ENCODE measurements around the gene RNF224.
A peak's percentile ranks its signal among the peaks of the same experiment; 100 is the strongest.

RNF224 gene

DNA sequence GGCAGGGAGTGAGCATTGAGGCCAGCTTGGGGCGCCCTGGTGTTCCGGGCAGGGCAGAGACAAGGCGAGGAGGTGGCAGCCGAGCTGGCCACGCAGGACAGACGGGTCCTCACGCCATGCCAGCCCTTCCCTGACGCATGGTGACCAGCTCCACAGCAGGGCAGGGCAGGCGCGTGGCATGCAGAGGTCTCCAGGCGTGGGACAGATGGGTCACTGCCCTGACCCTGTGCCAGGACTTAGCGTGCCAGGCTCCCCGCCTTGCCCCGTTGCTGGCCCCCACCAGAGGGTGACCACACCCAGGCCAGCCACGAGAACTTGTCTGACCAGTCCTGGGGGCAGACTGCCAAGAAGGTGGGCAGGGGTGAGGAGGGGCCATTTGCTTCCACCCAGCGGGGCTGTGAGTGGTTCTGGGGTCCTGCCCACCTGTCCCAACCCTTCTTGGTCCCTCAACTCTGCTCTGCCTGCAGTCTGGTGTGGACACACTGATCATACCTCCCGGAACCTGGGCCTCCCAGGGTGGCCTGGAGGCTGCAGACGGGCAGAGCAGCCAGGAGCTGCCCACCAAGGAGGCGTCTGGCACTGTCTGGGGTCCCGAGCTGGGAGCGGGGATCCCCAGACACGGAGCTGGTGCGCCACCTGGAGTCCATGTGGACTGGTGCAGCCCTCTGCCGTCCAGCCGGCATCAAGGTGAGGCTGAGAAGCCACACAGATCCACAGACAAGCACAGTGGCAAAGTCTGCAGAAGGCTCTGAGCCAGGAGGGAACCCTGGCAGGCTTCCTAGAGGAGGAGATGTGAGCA, at the start of gene RNF224:
TSS of gene RNF224 (plus strand) at position 449 of the 799 bp plus-strand sequence. CDS start 834 bp downstream, outside the sequence.
- peak; percentile 84 for DNase-seq

DNA sequence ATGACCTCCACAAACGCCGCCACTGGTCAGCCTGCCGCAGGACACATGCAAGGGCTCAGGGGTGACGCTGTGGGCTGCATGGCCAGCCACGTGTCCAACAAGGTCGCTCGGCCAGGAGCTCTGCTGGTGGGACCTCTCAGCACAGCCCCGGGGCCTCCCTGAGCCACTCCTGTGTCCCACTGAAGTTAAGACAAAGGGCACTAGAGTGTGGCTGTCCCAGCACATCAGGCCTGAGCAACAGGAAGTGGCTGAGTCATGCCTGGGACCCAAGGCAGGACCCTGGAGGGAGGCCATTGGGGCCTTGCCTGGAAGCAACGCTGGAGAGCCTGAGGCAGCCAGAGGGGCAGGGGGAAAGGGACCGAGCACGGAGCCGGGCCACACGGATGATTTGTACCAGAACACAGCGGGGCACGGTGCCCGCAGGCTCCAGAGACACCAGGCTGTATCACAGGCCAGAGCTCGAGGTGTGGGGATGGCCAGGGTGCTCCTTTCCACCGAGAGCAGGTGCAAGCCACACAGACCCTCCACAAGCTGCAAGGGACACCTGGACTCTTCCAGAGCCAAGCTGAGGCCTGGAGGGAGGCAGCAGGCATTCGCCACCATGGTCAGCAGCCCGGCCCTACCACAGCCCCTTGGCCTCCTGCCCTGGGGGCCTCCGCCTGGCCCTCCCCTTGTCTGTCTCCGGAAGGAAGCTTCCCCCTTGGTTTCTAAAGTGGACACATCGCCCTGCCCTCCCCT, 48.9 kb upstream of the RNF224 start:
- no peak for DNase-seq

DNA sequence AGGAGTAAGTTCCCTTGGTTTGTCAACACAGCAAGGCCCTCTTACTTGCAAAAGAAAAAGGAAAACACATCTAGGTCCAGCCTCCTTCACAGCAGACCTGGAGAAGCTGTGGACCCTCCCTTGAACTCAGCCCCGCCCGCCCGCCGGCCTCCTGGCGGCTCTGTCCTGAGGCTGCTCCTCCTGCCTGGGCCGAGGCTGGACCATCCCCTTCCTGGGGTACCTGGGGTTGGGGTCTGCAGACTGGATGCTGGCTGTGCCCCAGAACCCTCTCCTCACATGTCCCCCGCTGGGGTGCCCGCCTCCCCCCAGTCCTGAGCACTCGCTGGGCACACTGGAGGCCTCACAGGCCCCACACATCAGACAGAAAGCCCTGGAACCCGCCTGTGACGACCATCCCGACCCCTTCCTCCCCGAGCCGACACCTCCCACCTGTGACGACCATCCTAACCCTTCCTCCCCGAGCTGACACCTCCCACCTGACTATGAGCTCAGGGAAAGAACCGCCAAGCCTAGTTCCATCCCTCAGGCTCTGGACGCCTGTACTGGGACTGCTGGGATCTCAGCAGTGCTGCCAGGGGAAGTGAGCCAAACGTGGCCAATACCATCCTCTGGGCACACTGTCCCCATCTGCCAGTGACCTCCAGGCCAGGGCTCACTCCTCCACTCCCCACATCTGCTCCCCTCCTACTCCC, 48.2 kb upstream of the RNF224 start:
- no peak for DNase-seq

DNA sequence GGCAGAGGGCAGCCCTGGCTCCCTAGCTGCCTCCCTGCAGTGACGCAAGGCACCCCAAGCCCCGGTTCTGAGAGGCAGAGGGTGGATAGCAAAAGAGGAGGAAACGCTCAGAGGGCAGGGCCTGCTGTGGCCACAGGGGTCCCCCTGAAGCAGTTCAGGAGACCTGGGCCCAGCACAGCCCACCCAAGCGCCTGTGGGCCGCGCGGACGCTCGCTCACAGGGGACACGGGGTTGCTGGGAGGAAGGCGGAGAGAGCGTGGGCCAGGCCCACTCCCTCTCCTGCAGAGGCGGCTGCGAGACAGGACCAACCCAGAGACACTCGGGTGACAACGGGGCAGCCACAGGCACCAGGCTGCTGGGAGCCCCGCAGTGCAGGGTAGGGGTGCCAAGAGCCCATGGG, 47.5 kb upstream of the RNF224 start:
- DNase-seq, result no peak

GRCh38 chr9:137180491-137180890, 46.8 kb upstream of the RNF224 start:
- no peak for DNase-seq

DNA sequence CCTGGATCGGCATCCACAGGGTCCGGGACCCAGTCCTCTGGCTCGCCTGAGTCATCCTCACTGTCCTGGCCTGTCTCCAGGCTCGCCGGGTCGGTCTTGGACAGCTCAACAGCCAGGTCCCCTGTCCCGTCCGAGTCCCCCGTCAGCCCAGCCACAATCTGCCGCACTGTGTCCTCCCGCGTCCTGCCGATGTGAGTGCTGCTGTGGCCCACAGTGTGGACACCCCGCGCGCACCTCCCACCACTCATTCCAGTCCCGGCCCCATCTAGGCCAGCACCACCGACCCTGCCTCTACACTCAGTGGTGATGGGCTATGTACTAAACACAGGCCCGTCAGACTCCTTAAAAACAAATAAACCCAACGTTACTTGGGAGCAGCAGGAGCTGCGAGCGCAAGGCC, 45.6 kb upstream of the RNF224 start:
- DNase-seq, result no peak

- DNase-seq, result no peak
These were observed 44.5 kb upstream of the RNF224 start for GRCh38 chr9:137182836-137183235.

- DNase-seq, result no peak
These were observed 43.2 kb upstream of the RNF224 start for GRCh38 chr9:137183980-137184595.

- no peak for DNase-seq
These were observed 42.2 kb upstream of the RNF224 start for GRCh38 chr9:137184881-137185660.

DNA sequence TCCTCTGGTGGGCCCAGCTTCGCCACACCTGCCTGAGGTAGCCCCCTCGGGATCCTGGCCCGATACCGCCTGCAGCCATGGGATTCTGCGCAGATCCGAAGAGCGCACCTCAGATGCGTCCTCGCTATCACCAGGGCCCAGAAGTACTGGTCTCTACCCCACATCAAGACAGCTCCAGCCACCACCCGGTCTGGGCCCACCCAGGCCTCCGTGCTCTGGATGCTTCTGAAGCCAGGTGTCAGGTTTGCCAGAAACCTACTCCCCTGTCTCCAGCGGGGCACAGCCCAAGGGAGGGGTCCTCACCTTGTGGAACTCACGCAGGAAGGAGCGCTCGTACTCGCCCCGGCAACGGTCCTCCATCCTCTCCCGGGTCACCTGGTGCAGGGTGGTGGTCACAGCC, 41.4 kb upstream of the RNF224 start:
- no peak for DNase-seq

DNA sequence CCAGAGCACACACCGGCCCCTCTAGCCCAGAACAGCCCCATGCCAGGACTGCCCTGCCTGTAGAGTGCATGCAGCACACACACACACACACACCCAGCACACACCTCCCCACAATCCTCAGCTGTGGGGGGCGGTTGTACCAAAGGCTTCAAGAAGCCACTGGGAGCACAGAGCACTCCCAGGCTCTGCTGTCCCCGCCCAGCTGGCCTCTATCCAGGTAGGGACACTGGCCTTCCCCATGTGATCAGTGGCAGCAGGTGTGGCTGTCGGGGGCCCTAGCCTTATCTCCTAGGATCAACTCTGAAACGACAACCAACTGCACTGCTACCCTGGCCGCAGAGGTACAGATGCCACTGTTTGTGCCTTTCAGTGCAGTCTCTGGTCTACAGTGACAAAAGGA, 40.9 kb upstream of the RNF224 start:
- no peak for DNase-seq

- DNase-seq, result no peak
These were observed 39.9 kb upstream of the RNF224 start for GRCh38 chr9:137187386-137187785.

GRCh38 chr9:137188086-137188489, 39.2 kb upstream of the RNF224 start:
- no peak for DNase-seq

DNA sequence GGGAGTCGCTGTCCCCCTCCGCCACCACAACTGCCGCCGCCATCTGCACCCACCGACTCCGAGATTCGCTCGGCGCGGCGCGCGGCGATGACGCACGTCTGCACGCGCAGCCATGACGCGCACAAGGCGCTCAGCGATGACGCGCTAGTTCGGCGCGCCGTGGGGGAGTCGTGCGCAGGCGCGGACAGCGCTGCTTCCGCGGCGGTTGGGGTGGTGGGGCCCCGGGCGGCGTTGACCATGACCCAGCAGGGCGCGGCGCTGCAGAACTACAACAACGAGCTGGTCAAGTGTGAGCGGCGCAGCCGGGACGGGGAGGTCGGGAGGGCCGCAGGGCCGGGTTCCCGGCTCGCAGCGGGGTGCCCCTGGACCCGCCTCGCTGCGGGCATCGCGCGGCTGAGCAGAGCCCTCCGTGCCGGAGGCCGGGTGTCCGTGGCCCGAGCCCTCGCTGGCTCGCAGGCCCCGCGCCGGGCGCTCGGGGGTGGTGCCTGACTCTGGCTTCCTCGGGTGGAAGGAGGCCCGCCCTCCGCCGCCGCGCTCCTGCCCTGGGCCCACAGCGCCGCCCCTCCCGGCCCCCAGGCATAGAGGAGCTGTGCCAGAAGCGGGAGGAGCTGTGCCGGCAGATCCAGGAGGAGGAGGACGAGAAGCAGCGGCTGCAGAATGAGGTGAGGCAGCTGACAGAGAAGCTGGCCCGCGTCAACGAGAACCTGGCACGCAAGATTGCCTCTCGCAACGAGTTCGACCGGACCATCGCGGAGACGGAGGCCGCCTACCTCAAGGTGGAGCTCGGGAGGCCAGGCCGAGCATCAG, 38.6 kb upstream of the RNF224 start, which contains the start of the genes ANAPC2 and SSNA1:
TSS of gene ANAPC2 (minus strand) at position 71 of the 807 bp plus-strand sequence. CDS start at position 43, 28 bp downstream.
TSS of gene SSNA1 (plus strand) at position 187 of the 807 bp plus-strand sequence. CDS start at position 238, 51 bp downstream.
- peak; percentile 97 for DNase-seq

GRCh38 chr9:137189297-137190295, 37.7 kb upstream of the RNF224 start:
- no peak for DNase-seq

DNA sequence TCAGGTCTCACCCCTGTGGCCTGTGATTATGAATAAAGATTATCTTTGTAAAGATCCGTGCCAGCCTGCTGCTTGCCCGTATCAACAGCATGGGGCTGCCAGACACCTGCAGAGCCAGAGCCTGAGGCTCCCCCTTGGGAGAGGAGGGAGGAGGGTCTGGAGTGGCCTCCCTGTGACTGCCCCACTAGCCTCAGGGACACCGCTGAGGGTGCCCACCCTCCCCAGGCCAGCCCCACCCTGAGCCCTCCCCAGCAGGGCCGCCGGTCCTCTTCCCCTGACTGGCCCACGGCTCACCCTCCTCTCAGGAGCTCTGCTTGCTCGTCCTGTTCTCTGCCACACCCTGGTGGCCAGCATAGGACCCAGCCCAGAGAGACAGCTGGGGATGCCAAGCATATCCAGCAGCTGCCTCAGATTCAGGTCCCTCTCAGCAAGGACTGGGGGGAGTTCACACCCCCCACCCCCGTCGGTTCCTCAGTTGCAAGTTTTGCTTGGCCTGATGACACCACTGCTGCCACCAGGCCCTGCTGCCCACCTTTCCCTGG, 36.9 kb upstream of the RNF224 start:
- DNase-seq, result no peak

- no peak for DNase-seq
These were observed 36.1 kb upstream of the RNF224 start for GRCh38 chr9:137191245-137191644.

- DNase-seq, result no peak
These were observed 35.4 kb upstream of the RNF224 start for GRCh38 chr9:137191691-137192447.

GRCh38 chr9:137192448-137192780, 34.9 kb upstream of the RNF224 start:
- DNase-seq, result no peak
